GM13976 (cell line): ENCODE measurements around the gene VEPH1.

Experiments
- DNase-seq: peaks from one replicate; pipeline ENCODE4 v3.0.0; 2012; ENCODE audit warnings: low spot score
- CTCF ChIP-seq: IDR thresholded peaks from 2 replicates; pipeline ENCODE4 v1.5.1; 2012; ENCODE audit warnings: borderline replicate concordance, mild to moderate bottlenecking; ENCODE audit not compliant: insufficient read depth; ENCODE audit errors: extremely low read depth, missing control alignments, control extremely low read depth
- in situ Hi-C: fragments of 300-500 bp; cut with MboI; formaldehyde crosslinking; loops from one replicate; pipeline ENCODE4 v1.12.0; 2022; ENCODE audit warnings: low sequenced_read_pairs, mixed read lengths, inconsistent platforms; ENCODE audit not compliant: unreplicated experiment

The VEPH1 gene

GRCh38 chr3:157514371-157514895 is 11.2 kb upstream of the VEPH1 start:
- in situ Hi-C loops: no loop called here
- TF ChIP-seq CTCF: no peak
- no peak for DNase-seq

GRCh38 chr3:157513585-157513984 is 10.4 kb upstream of the VEPH1 start:
- in situ Hi-C loops: no loop called here
- TF ChIP-seq CTCF: no peak
- DNase-seq: no peak

GRCh38 chr3:157512534-157512933 is 9.3 kb upstream of the VEPH1 start:
- DNase-seq: no peak
- in situ Hi-C loops: no loop called here
- TF ChIP-seq CTCF: no peak

- no peak for TF ChIP-seq CTCF
- DNase-seq: no peak
- in situ Hi-C loops: no loop called here
Observed at GRCh38 chr3:157508461-157508860, 5.2 kb upstream of the VEPH1 start.

GRCh38 chr3:157501863-157502262 is 1.4 kb downstream of the VEPH1 start:
- no peak for DNase-seq
- in situ Hi-C loops: no loop called here
- TF ChIP-seq CTCF: no peak

GRCh38 chr3:157500232-157500631 is 3.0 kb downstream of the VEPH1 start:
- TF ChIP-seq CTCF: no peak
- in situ Hi-C loops: no loop called here
- DNase-seq: no peak

GRCh38 chr3:157499342-157499963 is 3.8 kb downstream of the VEPH1 start:
- no peak for TF ChIP-seq CTCF
- in situ Hi-C loops: no loop called here
- DNase-seq: no peak
